Measurements from ENCODE around the gene FUBP3.
"Not testable (repeated sequence)": the region's sequence is repeated elsewhere in the genome, so short reads cannot be mapped to it uniquely, and the experiment has no call there.

Gene FUBP3

DNA sequence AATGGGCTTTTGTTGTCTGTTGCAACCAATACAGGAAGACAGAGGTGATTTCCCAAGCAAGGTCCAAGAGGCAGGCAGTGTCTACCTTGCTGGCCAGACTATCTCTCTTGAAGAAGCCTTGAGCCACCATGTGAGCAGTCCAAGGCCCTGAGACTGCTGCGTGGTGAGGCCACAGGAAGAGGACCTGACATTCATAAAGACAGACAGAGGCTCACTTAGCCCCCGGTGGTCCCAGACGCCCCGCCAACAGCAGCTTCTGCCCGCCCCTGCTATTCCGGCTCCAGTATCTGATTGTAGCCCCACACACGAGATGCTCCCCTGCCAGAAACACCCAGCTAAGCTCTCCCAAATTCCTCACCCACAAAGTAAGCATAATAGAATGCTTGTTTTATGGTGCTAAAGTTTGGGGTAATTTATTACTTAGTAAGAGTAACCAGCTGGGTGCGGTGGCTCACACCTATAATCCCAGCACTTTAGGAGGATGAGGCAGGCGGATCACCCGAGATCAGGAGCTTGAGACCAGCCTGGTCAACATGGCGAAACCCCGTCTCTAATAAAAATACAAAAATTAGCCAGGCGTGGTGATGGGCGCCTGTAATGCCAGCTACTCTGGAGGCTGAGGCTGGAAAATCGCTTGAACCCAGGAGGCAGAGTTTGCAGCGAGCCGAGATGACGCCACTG is 22.8 kb upstream of the FUBP3 start:
- no peak for DNase-seq (ENCODE audit: low read depth in 3 of 3)

DNA sequence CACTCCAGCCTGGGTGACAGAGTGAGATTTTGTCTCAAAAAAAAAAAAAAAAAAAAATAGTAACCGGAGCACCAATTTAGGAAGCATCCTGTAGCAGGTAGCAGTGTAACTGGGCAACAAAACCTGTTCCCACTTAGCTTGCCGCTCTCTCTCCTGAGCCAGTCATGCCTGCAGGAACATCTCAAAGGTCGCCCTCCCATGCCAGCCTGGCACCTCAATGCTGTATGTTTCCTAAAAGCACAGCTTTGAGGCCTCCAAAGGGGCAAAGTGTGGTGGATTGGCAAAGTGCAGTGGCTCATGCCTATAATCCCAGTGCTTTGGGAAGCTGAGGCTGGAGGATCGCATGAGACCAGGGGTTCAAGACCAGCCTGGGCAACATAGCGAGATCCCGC is 22.3 kb upstream of the FUBP3 start:
- no peak for DNase-seq (ENCODE audit: low read depth in 3 of 3)

DNA sequence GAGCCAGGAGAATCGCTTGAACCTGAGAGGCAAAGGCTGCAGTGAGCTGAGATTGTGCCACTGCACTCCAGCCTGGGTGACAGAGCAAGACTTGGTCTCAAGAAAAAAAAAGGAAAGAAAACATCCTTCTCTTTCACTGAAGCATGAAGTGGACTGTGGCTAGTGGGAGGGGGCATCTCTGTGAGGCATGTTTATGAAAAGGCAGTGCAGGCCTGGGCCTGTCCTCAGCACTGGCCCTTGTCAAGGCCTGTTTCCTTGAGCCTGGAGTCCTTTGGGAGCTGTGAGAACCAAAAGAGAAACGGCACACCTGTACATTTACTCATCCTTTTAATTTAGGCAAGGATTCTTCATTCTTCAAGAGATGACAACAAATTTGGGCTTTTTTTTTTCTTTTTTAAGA is 18.3 kb upstream of the FUBP3 start:
- DNase-seq (ENCODE audit: low read depth in 3 of 3): no peak

DNA sequence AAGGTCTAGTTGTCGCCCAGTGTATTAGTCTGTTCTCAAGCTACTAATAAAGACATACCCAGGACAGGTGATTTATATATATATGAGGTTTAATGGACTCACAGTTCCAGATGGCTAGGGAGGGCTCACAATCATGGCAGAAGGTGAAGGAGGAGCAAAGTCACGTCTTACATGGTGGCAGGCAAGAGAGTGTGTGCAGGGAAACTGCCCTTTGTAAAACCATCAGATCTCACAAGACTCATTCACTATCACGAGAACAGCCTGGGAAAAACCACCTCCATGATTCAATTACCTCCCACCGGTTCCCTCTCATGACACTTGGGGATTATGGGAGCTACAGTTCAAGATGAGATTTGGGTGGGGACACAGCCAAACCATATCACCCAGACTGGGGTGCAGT is 16.9 kb upstream of the FUBP3 start:
- DNase-seq (ENCODE audit: low read depth in 3 of 3): not testable (repeated sequence)

DNA sequence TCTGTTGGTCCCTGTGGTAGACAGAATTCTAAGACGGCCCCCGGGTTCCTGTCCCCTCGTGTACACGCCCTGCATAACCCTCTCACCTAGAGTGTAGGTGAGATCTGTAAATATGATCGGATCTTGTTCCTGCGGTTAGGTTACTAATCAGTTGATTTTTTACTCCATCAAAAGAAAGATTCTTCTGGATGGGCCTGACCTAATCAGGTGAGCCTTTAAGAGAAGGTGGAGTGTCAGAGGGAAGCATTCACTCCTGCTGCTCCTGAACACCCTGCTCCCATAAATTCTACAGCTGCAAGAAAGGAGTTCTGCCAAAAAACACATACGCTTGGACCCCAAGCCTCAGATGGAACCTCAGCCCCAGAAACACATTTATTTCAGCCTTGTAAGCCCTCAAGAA is 15.6 kb upstream of the FUBP3 start:
- DNase-seq (ENCODE audit: low read depth in 3 of 3): no peak

DNA sequence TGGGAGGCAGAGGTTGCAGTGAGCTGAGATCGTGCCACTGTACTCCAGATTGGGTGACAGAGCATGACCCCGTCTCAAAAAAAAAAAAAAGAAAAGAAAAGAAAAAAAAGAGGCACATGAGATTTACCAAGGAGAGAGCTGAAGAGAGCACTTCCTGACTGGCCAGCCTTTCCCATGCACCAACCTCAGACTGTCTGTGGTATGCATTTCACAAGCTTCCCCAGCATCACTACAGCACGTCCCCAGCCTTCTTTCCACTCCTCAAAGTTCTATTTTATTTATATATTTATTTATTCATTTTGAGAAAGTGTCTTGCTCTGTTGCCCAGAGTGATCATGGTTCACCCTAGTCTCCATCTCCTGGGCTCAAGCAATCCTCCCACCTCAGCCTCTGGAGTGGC is 13.6 kb upstream of the FUBP3 start:
- no peak for DNase-seq (ENCODE audit: low read depth in 3 of 3)

DNA sequence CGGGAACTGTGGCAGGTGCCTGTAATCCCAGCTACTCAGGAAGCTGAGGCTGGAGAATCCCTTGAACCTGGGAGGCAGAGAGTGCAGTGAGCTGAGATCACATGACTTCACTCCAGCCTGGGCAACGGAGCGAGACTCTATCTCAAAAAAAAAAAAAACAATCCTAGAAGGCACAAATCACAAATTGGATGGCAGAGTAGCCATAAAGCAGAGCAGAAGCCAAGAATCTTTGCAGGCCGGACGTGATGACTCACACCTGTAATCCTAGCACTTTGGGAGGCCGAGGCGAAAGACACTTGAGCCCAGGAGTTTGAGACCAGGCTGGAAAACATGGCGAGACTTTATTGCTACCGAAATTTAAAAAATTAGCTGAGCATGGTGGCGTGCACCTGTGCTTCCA is 9.2 kb upstream of the FUBP3 start:
- no peak for DNase-seq (ENCODE audit: low read depth in 3 of 3)

DNA sequence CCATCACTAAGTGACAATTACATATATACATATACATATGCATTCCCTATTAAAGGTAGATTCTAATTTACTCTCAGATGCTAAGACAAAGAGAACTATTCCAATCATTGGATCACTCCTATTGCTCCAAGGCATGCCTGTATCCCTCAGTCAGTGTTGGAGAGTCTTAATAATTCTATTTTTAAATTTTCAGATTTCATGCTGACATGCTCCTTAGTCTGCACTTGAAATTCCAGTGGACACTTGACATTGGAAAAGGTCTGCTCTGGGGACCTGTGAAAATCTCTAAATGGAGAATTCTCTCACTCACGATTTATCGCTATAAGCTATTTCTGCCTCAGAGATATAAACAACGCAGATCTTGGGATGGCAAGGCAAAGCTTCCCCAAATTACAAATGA is 3.9 kb upstream of the FUBP3 start:
- no peak for DNase-seq (ENCODE audit: low read depth in 3 of 3)

DNA sequence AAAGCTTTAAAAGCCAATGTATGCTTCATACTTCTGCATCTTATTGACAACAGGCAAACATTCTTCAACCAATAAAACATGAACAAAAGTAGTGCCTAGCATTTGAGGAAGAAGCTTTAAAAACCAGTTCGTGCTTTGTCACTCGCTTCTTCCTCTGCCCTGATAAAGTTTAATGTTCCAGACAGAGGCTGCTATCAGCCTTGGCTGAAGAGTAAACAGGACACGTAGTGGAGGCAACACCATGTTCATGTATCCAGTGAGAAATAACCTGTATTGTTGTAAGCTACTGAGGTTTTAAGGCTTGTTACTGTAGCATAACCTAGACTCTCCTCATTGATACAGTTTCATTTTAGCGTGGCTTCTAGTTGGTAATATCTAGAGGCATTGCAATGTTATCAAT is 3.2 kb upstream of the FUBP3 start:
- no peak for DNase-seq (ENCODE audit: low read depth in 3 of 3)

DNA sequence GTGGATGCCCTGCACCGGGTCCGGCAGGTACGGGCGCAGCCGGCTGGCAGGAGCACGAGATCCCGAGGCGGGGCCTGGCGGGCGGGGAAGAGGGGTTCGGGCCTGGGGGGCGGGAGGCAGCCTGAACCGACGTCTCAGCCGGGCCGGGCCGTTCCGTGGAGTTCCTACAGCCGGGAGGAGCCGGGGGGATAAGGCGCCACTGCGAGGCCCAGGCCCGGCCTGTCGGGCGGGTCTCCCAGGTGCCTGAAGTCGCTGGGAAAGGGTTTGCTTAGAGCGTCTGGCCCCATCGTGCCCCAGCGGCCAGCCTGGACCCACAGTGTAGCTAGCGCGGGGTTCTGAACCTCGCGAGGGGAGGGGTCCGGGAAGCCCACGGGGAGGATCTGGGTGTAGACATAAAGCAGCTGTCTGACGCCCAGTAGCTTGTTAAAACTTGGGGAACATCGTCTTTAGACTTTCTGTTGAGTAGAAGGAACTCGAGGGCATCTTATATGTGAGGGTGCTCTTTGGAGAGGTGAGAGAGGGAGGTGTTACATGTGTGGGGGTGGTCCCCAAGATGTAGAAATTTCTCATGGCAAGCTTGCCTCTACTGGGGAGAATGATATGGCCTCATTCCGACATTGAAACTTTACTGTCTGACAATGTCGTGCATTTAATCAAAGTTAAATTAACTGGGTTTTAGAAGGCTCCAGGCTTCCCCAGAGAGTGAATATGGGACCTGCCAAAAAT is 524 bp downstream of the FUBP3 start:
- DNase-seq (ENCODE audit: low read depth in 3 of 3): no peak

DNA sequence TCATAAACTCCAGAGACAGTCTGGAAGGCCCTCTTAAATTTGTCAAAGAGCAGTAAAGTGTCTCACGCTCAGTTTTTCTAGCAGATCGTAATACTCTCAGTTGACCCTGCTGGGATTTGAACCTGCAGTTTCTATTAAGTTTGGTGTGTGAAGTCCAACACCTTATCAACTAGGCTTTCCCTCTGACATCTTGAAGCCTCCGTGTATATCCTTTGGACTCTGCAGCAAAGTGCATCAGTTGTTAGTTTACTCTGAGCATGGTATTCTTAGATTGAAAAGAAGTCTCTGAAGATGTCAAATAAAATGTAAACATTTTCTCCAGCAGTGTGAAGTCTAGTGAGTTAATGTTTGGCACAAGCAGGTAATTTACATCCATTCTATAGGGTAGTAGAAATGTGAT is 2.4 kb downstream of the FUBP3 start:
- no peak for DNase-seq (ENCODE audit: low read depth in 3 of 3)

DNA sequence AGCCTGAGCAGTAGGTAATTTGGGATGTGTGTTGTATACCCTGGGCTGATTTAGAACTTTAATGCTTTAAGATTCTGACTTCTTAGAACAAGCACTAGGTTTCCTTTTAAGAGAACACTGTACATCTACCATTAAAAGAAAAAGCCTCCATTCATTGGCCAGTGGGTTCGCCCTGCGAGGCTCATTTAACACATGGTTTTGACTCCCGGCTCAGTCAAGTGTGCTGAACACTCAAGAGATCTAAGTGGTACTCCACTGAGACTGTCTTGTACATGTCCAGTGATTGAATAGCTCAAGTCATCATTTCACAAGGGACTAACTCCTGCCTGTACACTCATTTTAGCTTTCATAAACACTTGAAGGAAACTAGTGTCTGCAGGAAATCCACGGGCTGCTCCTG is 3.9 kb downstream of the FUBP3 start:
- DNase-seq (ENCODE audit: low read depth in 3 of 3): no peak

DNA sequence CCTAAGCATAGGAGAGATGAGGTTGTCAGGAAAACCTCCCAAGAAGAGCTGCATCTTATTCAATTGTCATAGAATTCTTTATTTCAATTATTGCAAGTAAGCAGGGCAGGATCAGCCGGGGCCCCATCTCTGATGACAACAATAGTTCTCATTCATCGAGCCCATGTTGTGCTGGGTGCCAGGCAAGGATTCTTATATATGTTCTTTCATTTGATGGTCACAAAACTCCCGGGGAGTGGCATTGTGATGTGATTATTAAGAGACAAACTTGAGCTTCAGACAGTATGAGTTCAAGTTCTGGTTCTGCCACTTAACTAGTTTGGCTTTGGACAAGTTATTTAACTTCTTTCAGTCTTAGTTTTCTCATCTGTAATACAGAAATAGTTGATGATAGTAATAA is 8.5 kb downstream of the FUBP3 start:
- DNase-seq (ENCODE audit: low read depth in 3 of 3): no peak

DNA sequence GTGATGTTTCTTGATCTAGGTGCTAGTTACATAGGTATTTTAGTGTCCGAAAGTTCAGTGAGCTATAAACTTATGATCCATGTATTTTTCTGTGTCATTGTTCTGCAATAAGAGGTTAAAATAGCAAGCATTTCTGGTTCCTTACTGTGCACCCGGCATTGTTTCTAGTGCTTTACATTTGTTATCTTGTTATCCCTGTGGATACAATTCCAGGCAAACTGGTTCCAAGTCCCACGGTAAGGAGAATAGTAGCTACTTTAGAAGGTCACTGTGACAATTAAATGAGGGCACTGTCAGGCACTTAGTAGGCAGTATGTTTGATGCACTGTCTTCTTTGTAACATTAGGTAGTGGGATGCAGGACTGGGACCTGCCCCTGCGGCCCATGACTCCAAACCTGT is 9.0 kb downstream of the FUBP3 start:
- DNase-seq (ENCODE audit: low read depth in 3 of 3): no peak

DNA sequence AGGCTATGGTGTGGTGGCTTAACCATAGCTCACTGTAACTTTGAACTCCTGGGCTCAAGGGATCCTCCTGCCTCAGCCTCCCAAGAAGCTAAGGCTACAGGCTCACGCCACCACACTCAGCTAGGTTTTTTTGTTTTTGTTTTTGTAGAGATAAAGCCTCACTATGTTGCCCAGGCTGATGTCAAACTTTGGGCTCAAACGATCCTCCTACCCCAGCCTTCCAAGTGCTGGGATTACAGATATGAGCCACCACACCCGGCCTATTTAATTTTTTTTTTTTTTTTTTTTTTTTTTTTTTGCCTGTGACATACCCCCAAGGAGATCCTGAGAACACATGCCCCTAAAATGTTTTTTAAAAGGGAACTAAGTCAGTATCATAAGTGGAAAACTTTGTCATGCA is 10.4 kb downstream of the FUBP3 start:
- DNase-seq (ENCODE audit: low read depth in 3 of 3): no peak

DNA sequence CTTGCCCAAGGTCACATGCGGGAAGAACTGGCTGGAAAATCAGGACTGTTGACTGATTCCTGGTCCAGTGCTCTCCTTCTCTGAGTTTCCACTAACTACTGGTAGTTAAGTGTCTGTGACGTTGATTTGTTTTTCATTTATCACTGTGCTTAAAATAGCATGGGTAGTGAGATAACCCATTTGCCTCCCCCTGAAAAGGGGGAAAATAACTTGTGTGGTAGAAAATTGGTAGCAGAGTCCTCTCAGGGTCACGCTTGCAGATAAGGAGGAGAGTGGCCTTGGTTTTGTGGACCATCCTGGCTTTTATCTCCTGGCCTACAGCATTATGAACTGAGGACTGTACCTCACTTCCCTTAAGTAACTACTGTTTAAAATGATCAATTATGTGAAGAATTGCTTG is 10.9 kb downstream of the FUBP3 start:
- no peak for DNase-seq (ENCODE audit: low read depth in 3 of 3)

DNA sequence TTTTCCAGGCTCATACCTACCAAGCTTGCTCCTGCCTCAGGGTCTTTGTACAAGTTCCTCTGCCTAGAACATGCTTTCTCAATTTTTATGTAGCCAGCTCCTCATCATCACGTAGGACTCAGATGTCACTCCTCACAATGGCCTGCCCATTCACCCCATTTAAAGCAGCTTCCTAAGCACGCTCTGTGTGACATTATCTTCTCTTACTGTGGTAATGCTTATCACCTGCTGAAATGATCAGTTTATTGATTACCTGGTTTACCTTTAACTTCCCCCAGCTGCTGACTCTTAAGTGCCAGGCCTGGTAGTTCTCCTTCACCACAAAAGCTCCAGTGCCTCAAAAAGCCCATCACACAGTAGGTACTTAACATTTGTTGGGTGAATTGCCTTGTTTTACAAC is 13.6 kb downstream of the FUBP3 start:
- DNase-seq (ENCODE audit: low read depth in 3 of 3): no peak

DNA sequence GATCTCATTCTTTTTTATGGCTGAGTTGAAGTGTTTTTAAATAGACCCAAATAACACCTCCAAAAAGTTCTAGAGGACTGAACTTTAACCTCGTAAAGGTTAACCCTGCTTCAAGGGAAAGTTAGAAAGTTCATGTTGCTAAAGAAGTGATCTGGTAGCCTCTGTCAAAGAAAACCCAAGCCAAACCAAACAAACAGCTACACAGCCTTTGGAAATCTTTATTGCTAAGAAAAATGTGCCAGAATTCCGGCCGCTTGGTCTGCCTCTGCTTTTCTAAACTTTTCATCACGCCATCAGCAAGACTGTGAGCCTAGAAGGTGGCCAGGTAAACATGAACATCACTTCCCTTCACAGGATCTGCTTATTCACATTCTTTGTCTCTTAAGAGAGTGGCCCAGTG is 17.9 kb downstream of the FUBP3 start:
- no peak for DNase-seq (ENCODE audit: low read depth in 3 of 3)

DNA sequence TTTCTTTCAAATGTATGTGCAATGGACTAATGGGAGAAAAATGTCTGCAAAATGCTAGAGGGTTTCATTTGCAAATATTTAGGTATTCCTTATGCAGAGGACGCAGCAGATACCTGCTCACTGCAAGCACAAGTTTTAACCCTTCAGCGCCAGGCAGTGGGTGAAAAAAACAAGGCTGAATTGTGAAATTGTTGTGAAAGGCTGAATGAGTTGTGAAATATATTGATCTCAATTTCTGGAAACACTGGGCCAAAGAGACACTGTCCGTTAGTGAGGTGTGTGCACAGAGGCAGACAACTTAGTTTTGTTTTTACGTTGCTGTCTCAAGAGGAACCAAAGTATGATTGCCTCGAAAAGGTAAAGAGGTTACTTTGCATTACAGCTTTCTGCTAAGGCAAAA is 18.8 kb downstream of the FUBP3 start:
- no peak for DNase-seq (ENCODE audit: low read depth in 3 of 3)

DNA sequence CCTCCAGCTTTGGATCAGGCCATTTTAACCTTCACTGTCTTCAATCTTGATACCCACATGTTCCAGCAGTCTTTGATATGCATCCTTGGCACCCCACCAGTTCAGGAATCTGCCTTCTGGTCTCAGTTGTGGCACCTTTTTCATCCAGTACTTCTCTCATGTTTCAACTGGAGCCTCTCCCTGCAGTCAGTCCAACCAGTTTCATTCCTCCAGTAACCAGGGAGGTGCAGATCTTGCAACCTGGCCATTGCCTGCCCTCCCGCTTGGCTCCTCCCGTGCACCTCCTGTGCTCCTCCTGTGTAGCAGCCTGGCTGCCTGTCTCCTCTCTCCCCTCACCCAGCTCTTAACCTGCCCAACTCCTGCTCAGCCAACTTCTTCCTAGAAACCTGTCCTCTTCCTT is 20.2 kb downstream of the FUBP3 start:
- DNase-seq (ENCODE audit: low read depth in 3 of 3): no peak

DNA sequence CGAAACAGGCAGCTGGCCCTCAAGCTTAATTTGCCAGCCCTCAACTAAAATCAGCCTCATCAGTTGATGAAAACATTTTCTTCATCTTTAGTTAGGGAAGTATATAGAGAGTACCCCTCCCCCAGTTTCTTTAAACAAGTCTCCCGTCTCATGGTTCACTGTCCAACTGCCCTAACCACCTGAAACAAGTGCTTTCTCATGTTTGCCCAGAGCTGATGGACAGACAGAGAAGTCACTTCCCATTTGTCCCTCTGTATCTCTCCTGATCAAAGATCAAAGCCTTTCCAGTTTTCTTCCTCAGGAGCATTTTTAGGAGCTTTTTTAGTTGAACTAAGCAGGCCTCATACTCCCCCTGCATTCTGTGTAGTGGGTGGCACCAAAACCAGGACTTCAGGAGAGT is 21.7 kb downstream of the FUBP3 start:
- no peak for DNase-seq (ENCODE audit: low read depth in 3 of 3)

DNA sequence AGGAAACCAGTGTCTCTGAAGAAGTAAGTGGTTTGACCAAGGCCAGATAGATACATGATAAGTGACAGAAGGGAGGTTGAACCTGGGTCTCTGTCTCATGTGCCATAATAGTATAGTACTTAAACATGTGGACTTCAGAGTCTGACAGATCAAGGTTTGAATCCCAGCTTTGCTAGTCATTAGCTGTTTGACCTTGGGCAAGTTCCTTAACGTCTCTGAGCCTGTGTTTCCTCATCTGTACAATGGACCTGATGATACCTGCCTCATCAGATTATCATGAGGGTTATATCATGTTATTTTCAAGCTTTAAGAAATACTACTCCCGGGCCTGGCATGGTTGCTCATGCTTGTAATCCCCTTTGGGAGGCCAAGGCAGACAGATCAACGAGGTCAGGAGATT is 24.9 kb downstream of the FUBP3 start:
- no peak for DNase-seq (ENCODE audit: low read depth in 3 of 3)

DNA sequence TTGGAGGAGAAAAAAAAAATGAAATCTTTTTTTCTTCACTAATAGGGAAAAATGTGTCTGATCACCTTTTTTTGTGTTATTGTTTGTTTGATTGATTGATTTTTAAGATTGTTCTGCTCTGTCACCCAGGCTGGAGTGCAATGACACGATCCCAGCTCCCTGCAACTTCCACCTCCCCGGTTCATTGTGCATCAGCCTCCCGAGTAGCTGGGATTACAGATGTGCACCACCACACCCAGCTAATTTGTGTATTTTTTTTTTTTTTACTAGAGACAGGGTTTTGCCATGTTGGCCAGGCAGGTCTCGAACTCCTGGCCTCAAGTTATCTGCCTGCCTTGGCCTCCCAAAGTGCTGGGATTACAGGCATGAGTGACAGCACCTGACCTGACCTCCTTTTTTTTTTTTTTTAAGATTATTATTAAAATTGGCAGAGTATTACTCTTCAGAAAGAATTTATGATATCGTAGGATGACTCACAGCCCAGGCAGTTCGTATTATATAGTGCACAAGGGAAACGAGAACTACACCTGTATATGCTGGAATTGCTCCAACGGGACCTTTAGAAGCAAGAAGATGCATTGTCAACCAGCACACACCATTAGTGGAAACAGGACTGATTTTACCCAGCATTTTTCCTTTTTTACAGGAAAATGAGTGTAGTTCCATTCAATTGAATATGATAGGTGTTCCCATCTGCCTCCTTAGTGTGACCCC is 27.7 kb downstream of the FUBP3 start:
- DNase-seq (ENCODE audit: low read depth in 3 of 3): no peak
